GM13977 (cell line): ENCODE results near the gene KLF11.
A peak's percentile ranks its signal among the peaks of the same experiment; 100 is the strongest.

ENCODE experiments used
- DNase-seq: peaks from one replicate; pipeline ENCODE4 v3.0.0; 2012; ENCODE audit warnings: low spot score
- CTCF ChIP-seq: IDR thresholded peaks from 2 replicates; pipeline ENCODE4 v1.5.1; 2012; ENCODE audit warnings: mild to moderate bottlenecking, control low read depth; ENCODE audit not compliant: insufficient read depth; ENCODE audit errors: extremely low read depth, missing control alignments
- in situ Hi-C: fragments of 300-500 bp; cut with MboI; formaldehyde crosslinking; loops from one replicate; pipeline ENCODE4 v1.12.0; 2022; ENCODE audit warnings: low sequenced_read_pairs, low pct_unique_long_range_greater_than_20kb, mixed read lengths, inconsistent platforms; ENCODE audit not compliant: unreplicated experiment

The KLF11 gene

GRCh38 chr2:10045561-10046355 lies 2.4 kb downstream of the KLF11 start:
- TF ChIP-seq CTCF: no peak
- in situ Hi-C loops: no loop called here
- no peak for DNase-seq

- in situ Hi-C loops: no loop called here
- TF ChIP-seq CTCF: no peak
- DNase-seq: no peak
These were observed 3.6 kb downstream of the KLF11 start for GRCh38 chr2:10046931-10047330.

GRCh38 chr2:10047616-10048500 lies 4.5 kb downstream of the KLF11 start:
- in situ Hi-C loops: no loop called here
- no peak for DNase-seq
- no peak for TF ChIP-seq CTCF

- peak; percentile 58 for TF ChIP-seq CTCF
- in situ Hi-C loops: no loop called here
- peak; percentile 75 for DNase-seq
These were observed 5.3 kb downstream of the KLF11 start for GRCh38 chr2:10048501-10049171.

GRCh38 chr2:10052216-10052615 lies 8.9 kb downstream of the KLF11 start:
- in situ Hi-C loops: loop anchor here (10.0 kb wide), 1 partner anchor 237 kb away; no protein-coding TSS in a partner anchor
- TF ChIP-seq CTCF: no peak
- DNase-seq: no peak

- in situ Hi-C loops: loop anchor here (10.0 kb wide), 1 partner anchor 239 kb away; no protein-coding TSS in a partner anchor
- no peak for TF ChIP-seq CTCF
- DNase-seq: no peak
These were observed 10.0 kb downstream of the KLF11 start for GRCh38 chr2:10053351-10053750.
